Right atrium auricular region (tissue), 2 donors: ENCODE results near the gene DNAJB1. TPM values are rescaled to one million over a fixed set of nuclear protein-coding genes. Genes with fewer than 3 reads are reported as not detected.
"Not testable (repeated sequence)": the region's sequence is repeated elsewhere in the genome, so short reads cannot be mapped to it uniquely, and the experiment has no call there.

ENCODE experiments used
- DNase-seq: peaks from one replicate; pipeline ENCODE4 v3.0.0-alpha.2; 2019; ENCODE audit warnings: low spot score
- H3K27ac ChIP-seq, 2 donors: fragments of 200-600 bp; sonication (generic); 1 replicate in 1 of 2; 2 replicates in 1 of 2; pipeline ENCODE4 v1.5.1; 2016 to 2019
- H3K27me3 ChIP-seq, 2 donors: fragments of 200-600 bp; sonication (generic); one replicate each; pipeline versions ENCODE4 v1.5.1 to v1.6.0; 2017 to 2019
- H3K36me3 ChIP-seq: fragments of 200-600 bp; sonication (generic); one replicate; pipeline ENCODE4 v1.5.1; 2016
- H3K4me1 ChIP-seq, 2 donors: fragments of 200-600 bp; sonication (generic); one replicate each; pipeline versions ENCODE4 v1.5.1 to v1.6.0; 2017 to 2019
- H3K4me3 ChIP-seq, 2 donors: fragments of 200-600 bp; sonication (generic); 1 replicate in 1 of 2; 2 replicates in 1 of 2; pipeline ENCODE4 v1.5.1; 2017 to 2019; ENCODE audit warnings: mild to moderate bottlenecking in 1 of 2, moderate library complexity in 1 of 2
- H3K9me3 ChIP-seq, 2 donors: fragments of 200-600 bp; sonication (generic); one replicate each; pipeline ENCODE4 v1.5.1; 2019
- CTCF ChIP-seq, 2 donors: fragments of 200-600 bp; sonication (generic); IDR thresholded peaks; one replicate each; pipeline ENCODE4 v1.5.1; 2019; ENCODE audit warnings: antibody characterized with exemption in 2 of 2
- total RNA-seq, 2 donors: library from RNA; depleted of rRNA; stranded (reverse); fragments of >200 nt; gene quantifications; one replicate each; pipeline ENCODE4 v1.1.0, GENCODE V29; 2016

DNAJB1 gene
- 10 to 100 TPM; 36.5 to 52.9 TPM for total RNA-seq

DNA sequence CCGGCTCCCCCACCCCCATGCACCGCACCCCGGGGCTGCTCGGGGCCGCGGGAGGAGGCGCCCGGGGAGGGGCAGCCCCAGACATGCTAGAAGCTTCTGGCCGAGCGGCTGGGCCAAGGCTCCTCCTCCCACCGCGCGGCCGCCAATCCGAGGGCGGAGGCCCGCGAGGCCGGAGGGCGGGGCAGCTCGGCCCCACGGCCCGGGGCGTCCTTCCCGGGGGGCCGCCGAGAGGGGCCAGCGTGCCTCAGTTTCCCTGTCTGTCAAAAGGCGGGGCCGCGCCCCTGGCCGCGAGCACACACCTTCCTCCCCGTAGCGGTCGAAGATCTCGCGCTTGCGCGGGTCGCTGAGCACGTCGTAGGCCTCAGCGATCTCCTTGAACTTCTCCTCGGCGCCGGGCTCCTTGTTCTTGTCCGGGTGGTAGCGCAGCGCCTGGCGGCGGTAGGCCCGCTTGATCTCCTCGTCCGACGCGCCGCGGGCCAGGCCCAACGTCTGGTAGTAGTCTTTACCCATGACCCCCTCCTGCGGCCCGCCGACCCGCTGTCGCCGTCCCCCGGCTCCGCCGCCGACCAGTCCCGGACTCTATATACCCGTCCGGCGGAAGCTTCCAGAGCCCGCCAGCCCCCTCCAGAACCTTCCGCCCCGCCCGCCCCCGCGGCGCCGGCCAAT, at the start of gene DNAJB1:
DNAJB1 (minus strand) TSS at position 558 of the 666 bp plus-strand sequence; CDS start at position 510, 48 bp downstream.
- peaks cover 0 to 43% of the 10 kb centered on the region in 2 donors for H3K4me1 ChIP-seq
- H3K4me3 ChIP-seq, result peak within 1 kb of the TSS; percentile 96 to 97
- peak; percentile 77 for DNase-seq
- no peaks in the 10 kb centered on the region for H3K9me3 ChIP-seq
- H3K36me3 ChIP-seq, result peaks cover 32% of the 10 kb centered on the region
- H3K27me3 ChIP-seq, result no peaks in the 10 kb centered on the region
- no peak for TF ChIP-seq CTCF (IDR thresholded peaks at IDR 0.05)
- peak within 1 kb of the TSS; percentile 100 for H3K27ac ChIP-seq

DNA sequence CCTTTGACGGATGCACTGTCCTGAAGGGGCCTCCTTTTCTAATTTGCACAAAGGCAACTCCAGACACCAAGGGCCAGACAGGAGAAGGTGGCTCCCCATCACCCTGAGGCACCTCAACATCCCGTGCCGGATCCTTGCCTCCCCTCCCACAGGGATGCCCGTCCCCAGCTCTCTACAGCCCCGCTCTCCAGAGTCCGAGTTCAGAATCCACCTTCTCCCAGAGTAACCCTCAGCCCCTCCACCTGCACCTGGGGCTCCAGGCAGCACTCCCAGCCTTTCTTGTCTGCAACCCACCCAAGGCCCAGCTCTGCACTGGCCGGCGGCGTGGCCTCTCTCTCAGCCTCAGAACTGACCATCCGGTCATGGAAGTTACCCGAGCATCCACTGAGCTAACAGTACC, 48.9 kb upstream of the DNAJB1 start:
- peaks cover 14% of the 10 kb centered on the region for H3K36me3 ChIP-seq
- DNase-seq, result no peak
- no peaks in the 10 kb centered on the region for H3K27me3 ChIP-seq
- no peak overlapping the region for H3K4me3 ChIP-seq
- H3K4me1 ChIP-seq, result peaks cover 0 to 40% of the 10 kb centered on the region in 2 donors
- TF ChIP-seq CTCF (IDR thresholded peaks at IDR 0.05), result no peak
- no peaks in the 10 kb centered on the region for H3K9me3 ChIP-seq
- no peak overlapping the region for H3K27ac ChIP-seq

DNA sequence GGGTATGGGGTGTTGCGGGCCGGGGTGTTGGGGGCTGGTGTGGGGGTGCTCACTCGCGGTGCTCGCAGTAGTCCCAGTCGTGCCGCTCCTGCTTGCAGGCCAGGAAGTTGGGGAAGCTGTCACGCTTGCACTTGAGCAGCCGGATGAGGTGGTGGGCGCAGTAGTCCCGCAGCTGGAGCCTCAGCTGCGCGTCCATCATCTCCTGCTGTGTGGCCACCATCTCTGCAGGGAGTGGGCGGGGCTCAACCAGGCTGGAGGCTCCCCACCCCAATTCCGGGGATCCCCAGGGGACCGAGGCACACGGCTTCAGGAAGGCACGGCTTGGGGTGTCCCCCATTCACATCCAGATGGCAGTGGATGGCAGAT, 48.5 kb upstream of the DNAJB1 start:
- DNase-seq, result no peak
- TF ChIP-seq CTCF (IDR thresholded peaks at IDR 0.05), result no peak
- no peak overlapping the region for H3K27ac ChIP-seq
- H3K9me3 ChIP-seq, result no peaks in the 10 kb centered on the region
- peaks cover 0 to 42% of the 10 kb centered on the region in 2 donors for H3K4me1 ChIP-seq
- H3K27me3 ChIP-seq, result no peaks in the 10 kb centered on the region
- no peak overlapping the region for H3K4me3 ChIP-seq
- peaks cover 14% of the 10 kb centered on the region for H3K36me3 ChIP-seq

DNA sequence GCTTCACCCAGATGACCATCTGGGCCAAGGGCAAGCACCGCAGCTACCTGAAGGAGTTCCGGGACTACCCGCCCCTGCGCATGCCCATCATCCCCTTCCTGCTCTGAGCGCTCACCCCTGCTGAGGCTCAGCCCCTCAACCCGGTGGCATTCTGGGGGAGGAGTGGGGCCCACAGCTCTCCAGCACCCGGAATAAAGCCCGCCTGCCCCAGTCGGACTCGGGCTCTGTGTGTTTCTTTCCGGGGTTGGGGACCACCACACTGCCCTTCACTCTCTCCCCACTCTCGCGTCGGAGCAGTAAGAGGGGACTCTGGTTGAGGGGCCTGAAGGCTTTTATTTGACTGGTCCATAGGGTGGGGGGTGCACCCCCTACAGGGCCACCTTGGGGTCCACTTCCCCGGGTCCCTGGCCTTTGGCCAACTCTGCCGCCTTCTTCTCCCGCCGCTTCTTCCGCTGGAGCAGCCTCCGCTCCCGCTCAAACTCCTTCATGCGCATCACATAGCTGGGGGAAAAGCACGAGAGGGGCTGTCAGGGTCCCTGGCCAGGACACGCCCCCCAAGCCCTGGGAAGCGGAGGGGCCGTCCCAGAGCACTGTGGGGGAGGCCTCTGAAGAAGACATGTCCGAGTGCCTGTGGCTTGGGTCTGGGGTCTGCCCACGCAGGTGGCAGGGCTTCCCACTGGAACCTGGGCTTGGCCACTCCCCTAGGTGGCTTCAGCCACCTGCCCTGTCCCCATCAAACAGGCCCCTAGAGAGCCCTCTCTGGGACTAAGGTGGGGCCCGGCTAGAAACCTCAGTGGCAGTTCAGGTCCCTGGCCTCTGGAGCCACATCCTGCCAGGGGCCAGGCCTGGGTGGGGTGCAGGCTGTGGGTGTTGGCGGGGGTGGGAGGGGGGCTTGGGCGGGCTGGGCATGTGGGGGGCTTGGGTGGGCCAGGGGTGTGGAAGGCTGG, 47.8 kb upstream of the DNAJB1 start:
- no peak for DNase-seq
- Histone ChIP-seq H3K27ac (no peak overlapping the region), H3K9me3 (no peaks in the 10 kb centered on the region), H3K4me3 (no peak overlapping the region), H3K27me3 (no peaks in the 10 kb centered on the region), H3K36me3 (peaks cover 14% of the 10 kb centered on the region), H3K4me1 (peaks cover 0 to 45% of the 10 kb centered on the region in 2 donors)
- TF ChIP-seq CTCF (IDR thresholded peaks at IDR 0.05), result no peak

- H3K36me3 ChIP-seq, result peaks cover 14% of the 10 kb centered on the region
Observed at GRCh38 chr19:14565298-14565679, 47.1 kb upstream of the DNAJB1 start.

DNA sequence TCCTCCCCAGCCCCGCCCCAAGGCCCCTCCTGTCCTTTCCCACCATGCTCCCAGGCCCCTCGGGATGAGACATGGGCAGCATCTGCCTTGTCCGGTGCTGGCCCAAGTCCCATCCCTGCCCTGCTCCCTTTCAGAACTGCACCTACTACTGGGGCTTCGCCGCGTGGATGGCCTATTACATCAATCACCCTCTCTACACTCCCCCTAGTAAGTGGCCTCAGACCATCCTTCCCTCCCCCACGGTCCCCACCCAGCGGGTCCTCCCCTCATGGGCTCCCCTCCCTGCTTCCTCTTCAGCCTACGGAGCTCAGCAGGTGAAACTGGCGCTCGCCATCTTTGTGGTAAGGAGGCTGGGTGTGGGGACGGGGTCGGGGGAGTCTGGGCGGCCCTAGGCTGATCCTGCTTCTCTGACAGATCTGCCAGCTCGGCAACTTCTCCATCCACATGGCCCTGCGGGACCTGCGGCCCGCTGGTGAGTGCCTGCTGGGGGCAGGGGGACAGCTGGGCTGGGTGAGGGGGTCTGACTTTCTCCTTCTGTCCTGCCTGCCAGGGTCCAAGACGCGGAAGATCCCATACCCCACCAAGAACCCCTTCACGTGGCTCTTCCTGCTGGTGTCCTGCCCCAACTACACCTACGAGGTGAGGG, 46.6 kb upstream of the DNAJB1 start:
- peaks cover 14% of the 10 kb centered on the region for H3K36me3 ChIP-seq
- not testable (repeated sequence) for H3K9me3 ChIP-seq, H3K27me3 ChIP-seq, H3K4me3 ChIP-seq, DNase-seq, H3K27ac ChIP-seq
- peaks cover 0 to 45% of the 10 kb centered on the region in 2 donors for H3K4me1 ChIP-seq

More at GRCh38 chr19:14565298-14565679, 47.1 kb upstream of the DNAJB1 start:
- H3K27me3 ChIP-seq, result no peaks in the 10 kb centered on the region
- no peak overlapping the region for H3K27ac ChIP-seq
- H3K4me1 ChIP-seq, result peaks cover 0 to 45% of the 10 kb centered on the region in 2 donors
- H3K9me3 ChIP-seq, result no peaks in the 10 kb centered on the region
- no peak for TF ChIP-seq CTCF (IDR thresholded peaks at IDR 0.05)
- H3K4me3 ChIP-seq, result no peak overlapping the region
- DNase-seq, result no peak
